Heart right ventricle (tissue), 16 donors: ENCODE data around the gene GPR61. TPM values are rescaled to one million over a fixed set of nuclear protein-coding genes. Genes with fewer than 3 reads are reported as not detected.

Experiments
- ATAC-seq, 8 donors: fragments of 200-7000 bp; cut with Tn5 transposase; one replicate each; pipeline ENCODE4 v1.9.1; 2020; ENCODE audit warnings: mild to moderate bottlenecking in 8 of 8, moderate library complexity in 8 of 8, moderate number of reproducible peaks in 1 of 8
- DNase-seq, 2 donors: peaks; one replicate each; pipeline ENCODE4 v3.0.0-alpha.2; 2020
- H3K27ac ChIP-seq, 10 donors: fragments of 200-600 bp; sonication (generic) in 2 of 10; one replicate each; pipeline versions ENCODE4 v1.5.0 to v1.8.0; 2020 to 2022; ENCODE audit warnings: mild to moderate bottlenecking in 3 of 10
- H3K27me3 ChIP-seq, 7 donors: fragments of 200-600 bp; one replicate each; pipeline ENCODE4 v1.8.0; 2021 to 2022; ENCODE audit warnings: mild to moderate bottlenecking in 2 of 7
- H3K36me3 ChIP-seq, 9 donors: fragments of 200-600 bp; sonication (generic) in 1 of 9; one replicate each; pipeline versions ENCODE4 v1.5.0 to v1.8.0; 2020 to 2022; ENCODE audit warnings: mild to moderate bottlenecking in 2 of 9
- H3K4me1 ChIP-seq, 9 donors: fragments of 200-600 bp; sonication (generic) in 1 of 9; one replicate each; pipeline versions ENCODE4 v1.5.0 to v1.8.0; 2020 to 2022; ENCODE audit warnings: mild to moderate bottlenecking in 4 of 9
- H3K4me3 ChIP-seq, 10 donors: fragments of 200-600 bp; sonication (generic) in 2 of 10; one replicate each; pipeline versions ENCODE4 v1.5.0 to v1.8.0; 2020 to 2022; ENCODE audit warnings: mild to moderate bottlenecking in 7 of 10, moderate library complexity in 2 of 10
- H3K9me3 ChIP-seq, 11 donors: fragments of 200-600 bp in 10 of 11; sonication (generic) in 2 of 11; one replicate each; pipeline versions ENCODE4 v1.5.0 to v1.8.0; 2013 to 2022; ENCODE audit warnings: mild to moderate bottlenecking in 2 of 11, control low read depth in 1 of 11, moderate library complexity in 1 of 11
- WGBS, 2 donors: extraction: QIAGEN DNeasy Blood & Tissue Kit; methylation state at CpG; one replicate each; pipeline ENCODE4 v1.1.7; 2013; ENCODE audit warnings: inconsistent platforms in 1 of 2; 5-methylcytosine and 5-hydroxymethylcytosine counted together
- intact Hi-C, 10 donors: fragments of 100-400 bp; cut with DNase I; formaldehyde crosslinking; loops; one replicate each; pipeline versions ENCODE4 v1.11.1 to v1.14.2; 2022
- polyA plus RNA-seq, 2 donors: library from polyadenylated mRNA; stranded (reverse); fragments of 200-250 nt; gene quantifications; one replicate each; pipeline ENCODE4 v1.2.3, GENCODE V29; 2013
- total RNA-seq, 10 donors: library from RNA; stranded (reverse); fragmentation: NEBNext Ultra II Directional in 3 of 10; extraction: Animal tissue kit (Norgen Biotek cat#: 25700) in 3 of 10; gene quantifications; one replicate each; pipeline versions ENCODE4 v1.2.1 to v1.2.4, GENCODE V29; 2021 to 2023
- TF ChIP-seq, protein P1 (sequence below), 9 donors: fragments of 200-600 bp; sonication (generic) in 2 of 9; IDR thresholded peaks; one replicate each; pipeline versions ENCODE4 v1.5.0 to v1.8.0; 2021 to 2022; ENCODE audit warnings: antibody characterized with exemption in 9 of 9, mild to moderate bottlenecking in 5 of 9, moderate library complexity in 1 of 9
- donor health status: Arrhythmogenic right ventricular cardiomyopathy.
- donor health status: ischemic (EF 13 %, LVEDD 7.1; RV severe dilation, severe dysfunction).
- donor health status: healthy with polysubstance abuse.
- donor health status: DM: no; HTN: yes; CAD: no.
- donor health status: DM: no; HTN: no; CAD: no.
- donor health status: ischemic (EF 25% LVEDD 6.9; RV normal size, moderate dysfunction).
- donor health status: ischemic (EF 25% LVEDD 5.7; RV mildly dilated, moderate dysfunction).
- donor health status: healthy.
- donor health status: DM: yes; HTN: yes; CAD: no.
- donor health status: Ischemic cardiomyopathy.
- donor health status: ischemic (EF 35%, LVEDD 5.7; RV mildly dilated, moderate dysfunction).
- donor health status: nonischemic (EF 11% LVEDD 7.7; RV severe dilation, severe dysfunction).
- donor health status: DM: yes; HTN: yes; CAD: no.
- donor health status: PGD.
- donor health status: ischemic (EF 29% LVEDD 5.4; RV normal size, mild dysfunction).
- donor health status: nonischemic (EF 23%, LVEDD 6.1; RV moderate dilation, normal function).

GPR61 gene
- total and polyA plus RNA-seq, 12 donors: 0.11 to 1.0 (median 0.31) TPM; not detected in 4

DNA sequence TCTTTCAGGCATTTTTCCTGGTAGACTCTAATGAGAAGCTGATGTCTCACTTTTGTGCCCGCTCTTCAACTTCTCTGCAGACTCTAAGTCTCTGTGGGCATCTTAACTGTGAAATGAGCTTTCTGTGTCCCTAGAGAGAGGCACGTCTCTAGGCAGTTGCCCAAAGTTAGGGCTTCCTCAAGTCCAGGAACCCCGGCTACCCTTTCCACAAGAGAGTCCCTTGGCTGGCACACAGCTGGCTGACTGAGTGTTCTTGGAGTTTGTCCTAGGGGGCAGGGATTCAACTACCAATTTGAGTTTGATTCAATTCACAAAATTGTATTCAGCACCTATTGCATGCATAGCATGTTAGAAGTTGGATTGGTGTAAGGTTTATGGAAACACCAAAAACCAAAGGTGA lies 1.4 kb downstream of the GPR61 start:
- Histone ChIP-seq H3K27me3 (no peaks in the 10 kb centered on the region), H3K27ac (no peak overlapping the region), H3K4me1 (peaks cover 0 to 16% (median 7%) of the 10 kb centered on the region in 9 donors), H3K9me3 (no peaks in the 10 kb centered on the region), H3K36me3 (no peaks in the 10 kb centered on the region), H3K4me3 (no peak overlapping the region)
- TF ChIP-seq, protein P1, sequence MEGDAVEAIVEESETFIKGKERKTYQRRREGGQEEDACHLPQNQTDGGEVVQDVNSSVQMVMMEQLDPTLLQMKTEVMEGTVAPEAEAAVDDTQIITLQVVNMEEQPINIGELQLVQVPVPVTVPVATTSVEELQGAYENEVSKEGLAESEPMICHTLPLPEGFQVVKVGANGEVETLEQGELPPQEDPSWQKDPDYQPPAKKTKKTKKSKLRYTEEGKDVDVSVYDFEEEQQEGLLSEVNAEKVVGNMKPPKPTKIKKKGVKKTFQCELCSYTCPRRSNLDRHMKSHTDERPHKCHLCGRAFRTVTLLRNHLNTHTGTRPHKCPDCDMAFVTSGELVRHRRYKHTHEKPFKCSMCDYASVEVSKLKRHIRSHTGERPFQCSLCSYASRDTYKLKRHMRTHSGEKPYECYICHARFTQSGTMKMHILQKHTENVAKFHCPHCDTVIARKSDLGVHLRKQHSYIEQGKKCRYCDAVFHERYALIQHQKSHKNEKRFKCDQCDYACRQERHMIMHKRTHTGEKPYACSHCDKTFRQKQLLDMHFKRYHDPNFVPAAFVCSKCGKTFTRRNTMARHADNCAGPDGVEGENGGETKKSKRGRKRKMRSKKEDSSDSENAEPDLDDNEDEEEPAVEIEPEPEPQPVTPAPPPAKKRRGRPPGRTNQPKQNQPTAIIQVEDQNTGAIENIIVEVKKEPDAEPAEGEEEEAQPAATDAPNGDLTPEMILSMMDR (IDR thresholded peaks at IDR 0.05): no peak
- 67 to 70% methylated on average over 3 of the region's 3 CpGs for WGBS, 2 donors
- intact Hi-C loops: loop anchor here in 5 of 10 donors (5.0 to 10.0 kb wide), 4 partner anchors 86 to 444 kb away; partner anchors contain the start of genes AHCYL1 (in 3 of the 5) and EPS8L3 (in 1 of the 5)
- DNase-seq (no peak), ATAC-seq (no peak)

- no peak for ATAC-seq
- Histone ChIP-seq H3K9me3 (no peaks in the 10 kb centered on the region), H3K36me3 (no peaks in the 10 kb centered on the region), H3K4me1 (peaks cover 0 to 18% (median 12%) of the 10 kb centered on the region in 9 donors), H3K27ac (no peak overlapping the region), H3K4me3 (no peak overlapping the region), H3K27me3 (no peaks in the 10 kb centered on the region)
- DNase-seq: no peak
- 88 to 94% methylated on average over 10 of the region's 10 CpGs for WGBS, 2 donors
- TF ChIP-seq, protein P1 (IDR thresholded peaks at IDR 0.05): no peak
- intact Hi-C loops: loop anchor here in 5 of 10 donors (5.0 to 10.0 kb wide), 4 partner anchors 85 to 442 kb away; partner anchors contain the start of genes AHCYL1 (in 3 of the 5) and EPS8L3 (in 1 of the 5)
These were observed 3.0 kb downstream of the GPR61 start for GRCh38 chr1:109542657-109543056.

DNA sequence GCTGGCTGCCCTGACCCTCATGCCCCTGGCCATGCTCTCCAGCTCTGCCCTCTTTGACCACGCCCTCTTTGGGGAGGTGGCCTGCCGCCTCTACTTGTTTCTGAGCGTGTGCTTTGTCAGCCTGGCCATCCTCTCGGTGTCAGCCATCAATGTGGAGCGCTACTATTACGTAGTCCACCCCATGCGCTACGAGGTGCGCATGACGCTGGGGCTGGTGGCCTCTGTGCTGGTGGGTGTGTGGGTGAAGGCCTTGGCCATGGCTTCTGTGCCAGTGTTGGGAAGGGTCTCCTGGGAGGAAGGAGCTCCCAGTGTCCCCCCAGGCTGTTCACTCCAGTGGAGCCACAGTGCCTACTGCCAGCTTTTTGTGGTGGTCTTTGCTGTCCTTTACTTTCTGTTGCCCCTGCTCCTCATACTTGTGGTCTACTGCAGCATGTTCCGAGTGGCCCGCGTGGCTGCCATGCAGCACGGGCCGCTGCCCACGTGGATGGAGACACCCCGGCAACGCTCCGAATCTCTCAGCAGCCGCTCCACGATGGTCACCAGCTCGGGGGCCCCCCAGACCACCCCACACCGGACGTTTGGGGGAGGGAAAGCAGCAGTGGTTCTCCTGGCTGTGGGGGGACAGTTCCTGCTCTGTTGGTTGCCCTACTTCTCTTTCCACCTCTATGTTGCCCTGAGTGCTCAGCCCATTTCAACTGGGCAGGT lies 3.8 kb downstream of the GPR61 start:
- WGBS, 2 donors: 89 to 92% methylated on average over 24 of the region's 24 CpGs
- H3K27me3 ChIP-seq: no peaks in the 10 kb centered on the region
- peaks cover 0 to 19% (median 13%) of the 10 kb centered on the region in 9 donors for H3K4me1 ChIP-seq
- TF ChIP-seq, protein P1 (IDR thresholded peaks at IDR 0.05): no peak
- ATAC-seq (no peak), DNase-seq (no peak)
- no peak overlapping the region for H3K4me3 ChIP-seq
- no peaks in the 10 kb centered on the region for H3K36me3 ChIP-seq
- H3K27ac ChIP-seq: no peak overlapping the region
- no peaks in the 10 kb centered on the region for H3K9me3 ChIP-seq
- intact Hi-C loops: loop anchor here in 5 of 10 donors (5.0 to 10.0 kb wide), 4 partner anchors 84 to 441 kb away; partner anchors contain the start of genes AHCYL1 (in 3 of the 5) and EPS8L3 (in 1 of the 5)

DNA sequence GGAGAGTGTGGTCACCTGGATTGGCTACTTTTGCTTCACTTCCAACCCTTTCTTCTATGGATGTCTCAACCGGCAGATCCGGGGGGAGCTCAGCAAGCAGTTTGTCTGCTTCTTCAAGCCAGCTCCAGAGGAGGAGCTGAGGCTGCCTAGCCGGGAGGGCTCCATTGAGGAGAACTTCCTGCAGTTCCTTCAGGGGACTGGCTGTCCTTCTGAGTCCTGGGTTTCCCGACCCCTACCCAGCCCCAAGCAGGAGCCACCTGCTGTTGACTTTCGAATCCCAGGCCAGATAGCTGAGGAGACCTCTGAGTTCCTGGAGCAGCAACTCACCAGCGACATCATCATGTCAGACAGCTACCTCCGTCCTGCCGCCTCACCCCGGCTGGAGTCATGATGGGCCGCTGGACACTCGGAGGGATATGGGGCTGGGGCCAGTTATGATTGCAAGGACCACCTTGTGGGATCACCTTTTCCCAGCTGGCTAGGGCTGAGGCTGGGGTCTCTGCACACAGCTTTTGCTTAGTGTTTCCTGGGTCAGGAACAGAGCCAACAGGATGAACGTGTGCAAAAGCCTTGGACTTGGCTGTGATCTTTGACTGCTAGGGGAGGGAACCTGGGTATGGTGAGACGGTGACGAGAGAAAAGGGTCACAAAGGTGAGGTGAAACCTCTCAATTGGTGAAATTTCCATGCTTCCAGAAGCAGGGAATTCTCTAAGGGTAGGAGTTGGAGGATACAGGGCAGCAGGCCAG lies 4.5 kb downstream of the GPR61 start:
- intact Hi-C loops: loop anchor here in 7 of 10 donors (2.0 to 10.0 kb wide), 6 partner anchors 83 to 443 kb away; partner anchors contain the start of genes AHCYL1 (in 3 of the 7) and EPS8L3 (in 1 of the 7)
- no peaks in the 10 kb centered on the region for H3K27me3 ChIP-seq
- ATAC-seq: no peak
- H3K4me1 ChIP-seq: peaks cover 0 to 20% (median 14%) of the 10 kb centered on the region in 9 donors
- DNase-seq: no peak
- no peaks in the 10 kb centered on the region for H3K36me3 ChIP-seq
- H3K4me3 ChIP-seq: no peak overlapping the region
- no peak overlapping the region for H3K27ac ChIP-seq
- TF ChIP-seq, protein P1 (IDR thresholded peaks at IDR 0.05): no peak
- H3K9me3 ChIP-seq: no peaks in the 10 kb centered on the region
- WGBS, 2 donors: 63 to 65% methylated on average over 14 of the region's 14 CpGs
